ENCODE results near the gene MAD2L2. TPM values are rescaled to one million over a fixed set of nuclear protein-coding genes. Genes with fewer than 3 reads are reported as not detected.
A peak's percentile ranks its signal among the peaks of the same experiment; 100 is the strongest.

Gene MAD2L2
- total RNA-seq, 1 experiment from 2014 or later, result 93.8 TPM

GRCh38 chr1:11691302-11691914 is 10.5 kb upstream of the MAD2L2 start, which contains the start of gene DRAXIN:
Gene DRAXIN, plus strand, starts transcription at chr1:11691710. Its CDS starts 14,549 bp downstream, at chr1:11706259.
- peaks cover 33 to 47% of the 10 kb centered on the region in 2 experiments for H3K4me1 ChIP-seq (ENCODE audit: control insufficient read depth in 1 of 2, insufficient read depth in 2 of 2, low read length in 2 of 2)
- no peaks in the 10 kb centered on the region for H4K20me1 ChIP-seq (ENCODE audit: insufficient read depth)
- H3K27ac ChIP-seq (ENCODE audit: low read depth, low read length), result peak within 1 kb of the TSS; percentile 30; the same call in 1 of the 2 replicates
- peak within 1 kb of the TSS; percentile 94 for H2AFZ ChIP-seq (ENCODE audit: low read depth, low read length, poor library complexity, severe bottlenecking)
- no peak for DNase-seq (ENCODE audit: low read depth, low spot score)
- intact Hi-C loops (cut with micrococcal nuclease), result no loop called here
- ChIA-PET CTCF (interaction anchor here (1.0 to 1.7 kb wide), 3 partner anchors 16 to 27 kb away, joined by 3 to 7 read pairs (median 5); partner anchors contain the start of gene FBXO6), RAD21 (ENCODE audit: low non-redundant PET in 1 of 2, low total read pairs in 2 of 2, uncharacterized antibody in 2 of 2, unreplicated experiment in 2 of 2) (no interaction called here), POLR2A (interaction anchor here (0.7 to 1.9 kb wide), 5 partner anchors 10 to 219 kb away, joined by 4 to 14 read pairs (median 4); partner anchors contain the start of genes FBXO6 and MAD2L2)
- peak within 1 kb of the TSS; percentile 50 to 69 for H3K4me3 ChIP-seq (replicated peaks in 1 of 2; ENCODE audit: low read depth in 1 of 2, low read length in 2 of 2)
- H3K9me2 ChIP-seq (ENCODE audit: insufficient read depth), result no peaks in the 10 kb centered on the region
- H3K9ac ChIP-seq (ENCODE audit: low read length), result peak within 1 kb of the TSS; percentile 65
- H3K36me3 ChIP-seq (ENCODE audit: control insufficient read depth in 1 of 2, insufficient read depth in 2 of 2, low read length in 2 of 2), result no peaks in the 10 kb centered on the region
- no peaks in the 10 kb centered on the region for H3K79me2 ChIP-seq (ENCODE audit: insufficient read depth, low read length)
- H3K4me2 ChIP-seq (ENCODE audit: low read length), result peak within 1 kb of the TSS; percentile 98
- peaks cover 17% of the 10 kb centered on the region; the same call in 1 of the 2 replicates for H3K27me3 ChIP-seq (ENCODE audit: insufficient read depth, low read length)
- H3K9me3 ChIP-seq (ENCODE audit: control insufficient read depth in 1 of 2, insufficient read depth in 1 of 2, low read depth in 1 of 2, low read length in 2 of 2), result no peaks in the 10 kb centered on the region
- BruUV-seq (replicated peaks), result no TSS peak
- TF ChIP-seq ATF3 (IDR thresholded peaks at IDR 0.05), result no peak
- peak; percentile 65; the same call in 1 of the 2 replicates for TF ChIP-seq ZFX (IDR thresholded peaks at IDR 0.05)
- peak; percentile 52 for ATAC-seq

GRCh38 chr1:11690397-11691301 is 9.7 kb upstream of the MAD2L2 start:
- Histone ChIP-seq H3K79me2 (ENCODE audit: insufficient read depth, low read length) (no peaks in the 10 kb centered on the region), H3K9ac (ENCODE audit: low read length) (peak overlapping the region; percentile 65), H3K9me3 (ENCODE audit: control insufficient read depth in 1 of 2, insufficient read depth in 1 of 2, low read depth in 1 of 2, low read length in 2 of 2) (no peaks in the 10 kb centered on the region), H3K27ac (ENCODE audit: low read depth, low read length) (peak overlapping the region; percentile 30; the same call in 1 of the 2 replicates), H3K4me2 (ENCODE audit: low read length) (peak overlapping the region; percentile 98), H4K20me1 (ENCODE audit: insufficient read depth) (no peaks in the 10 kb centered on the region), H3K36me3 (ENCODE audit: control insufficient read depth in 1 of 2, insufficient read depth in 2 of 2, low read length in 2 of 2) (no peaks in the 10 kb centered on the region), H3K9me2 (ENCODE audit: insufficient read depth) (no peaks in the 10 kb centered on the region), H3K27me3 (ENCODE audit: insufficient read depth, low read length) (peaks cover 17% of the 10 kb centered on the region; the same call in 1 of the 2 replicates), H3K4me3 (replicated peaks in 1 of 2; ENCODE audit: low read depth in 1 of 2, low read length in 2 of 2) (peak overlapping the region; percentile 50 to 69), H2AFZ (ENCODE audit: low read depth, low read length, poor library complexity, severe bottlenecking) (peak overlapping the region; percentile 94), H3K4me1 (ENCODE audit: control insufficient read depth in 1 of 2, insufficient read depth in 2 of 2, low read length in 2 of 2) (peaks cover 33 to 47% of the 10 kb centered on the region in 2 experiments)
- intact Hi-C loops (cut with micrococcal nuclease), result no loop called here
- DNase-seq (ENCODE audit: low read depth, low spot score) (no peak), ATAC-seq (peak; percentile 59)
- RAD21 ChIA-PET (ENCODE audit: low non-redundant PET in 1 of 2, low total read pairs in 2 of 2, uncharacterized antibody in 2 of 2, unreplicated experiment in 2 of 2), result interaction anchor here in 1 of 2 experiments (0.9 kb wide), 1 partner anchor 29 kb away, joined by 3 read pairs; no protein-coding TSS in a partner anchor
- POLR2A ChIA-PET, result interaction anchor here (0.7 to 1.9 kb wide), 6 partner anchors 9 to 219 kb away, joined by 4 to 14 read pairs (median 4); partner anchors contain the start of genes FBXO6 and MAD2L2
- CTCF ChIA-PET, result interaction anchor here (0.7 to 1.7 kb wide), 5 partner anchors 9 to 29 kb away, joined by 3 to 7 read pairs (median 4); partner anchors contain the start of gene FBXO6
- BruUV-seq (replicated peaks), result no TSS peak
- TF ChIP-seq RAD21 (IDR thresholded peaks at IDR 0.05; ENCODE audit: low read depth), result no peak; the same call in 1 of the 2 replicates
- peak; percentile 40 for TF ChIP-seq POLR2AphosphoS5 (IDR thresholded peaks at IDR 0.05; ENCODE audit: low read depth, low read length)
- no peak for TF ChIP-seq EZH2phosphoT487 (IDR thresholded peaks at IDR 0.05; ENCODE audit: borderline replicate concordance)
- no peak for TF ChIP-seq ZNF274 (IDR thresholded peaks at IDR 0.05; ENCODE audit: low read depth, low read length)
- TF ChIP-seq CTCF (IDR thresholded peaks at IDR 0.05 in 2 of 3, conservative IDR thresholded peaks at IDR 0.05 in 1 of 3; ENCODE audit: borderline replicate concordance in 1 of 3, insufficient read depth in 1 of 3, low read depth in 2 of 3, low read length in 2 of 3), result peak in 1 of 3 experiments; percentile 30; a peak in 2 of 6 replicates
- no peak for TF ChIP-seq ATF3 (IDR thresholded peaks at IDR 0.05)
- no peak for TF ChIP-seq REST (IDR thresholded peaks at IDR 0.05; ENCODE audit: low read depth)

Data from HCT116 (cell line).